Kasumi-1 (cell line): ENCODE results near the gene CSNK1E.
A peak's percentile ranks its signal among the peaks of the same experiment; 100 is the strongest.

Experiments used
- DNase-seq, 2 experiments: peaks; one replicate each; lab custom pipeline; 2025; lab: John Stamatoyannopoulos, UW

The CSNK1E gene

DNA sequence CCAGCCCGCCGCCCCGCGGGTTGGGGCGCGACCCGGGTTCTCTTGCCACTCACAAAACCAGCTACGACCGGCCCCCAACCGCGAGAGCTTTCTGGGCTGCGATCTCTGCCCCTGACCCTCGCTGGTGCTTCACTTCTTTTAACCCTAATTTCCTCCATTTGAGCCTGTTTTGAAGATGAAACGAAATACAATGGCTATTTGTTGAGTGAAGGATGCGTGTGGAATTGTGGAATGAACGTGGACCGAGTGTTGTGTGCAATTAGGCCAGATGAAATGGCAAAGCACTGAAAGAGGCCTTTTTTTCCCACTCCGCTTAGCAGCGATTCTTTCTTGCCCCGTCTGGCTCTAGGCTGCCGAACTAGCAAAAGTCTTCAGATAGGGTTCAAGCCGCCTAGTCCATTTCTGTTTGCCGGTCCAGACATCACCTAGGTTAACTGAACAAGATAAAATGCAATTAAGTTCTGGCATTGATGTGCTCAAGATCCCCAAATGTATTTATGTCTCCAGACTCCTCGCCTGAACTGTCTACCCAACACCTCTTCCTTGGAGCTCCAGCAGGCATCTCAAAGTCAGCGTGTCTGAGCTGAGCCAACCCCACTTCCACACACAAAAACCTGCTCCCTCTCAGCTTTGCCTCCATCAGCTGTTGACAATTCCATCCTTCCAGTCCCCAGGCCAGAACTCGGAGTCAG, 44.0 kb downstream of the CSNK1E start:
- DNase-seq = peak in 1 of 2 experiments; percentile 32

- peak; percentile 50 to 61 for DNase-seq
These were observed 44.7 kb downstream of the CSNK1E start, which contains the start of gene TMEM184B for GRCh38 chr22:38272373-38273134. TMEM184B (minus strand) TSS chr22:38273010; CDS start chr22:38247961, 25,049 bp downstream.

DNA sequence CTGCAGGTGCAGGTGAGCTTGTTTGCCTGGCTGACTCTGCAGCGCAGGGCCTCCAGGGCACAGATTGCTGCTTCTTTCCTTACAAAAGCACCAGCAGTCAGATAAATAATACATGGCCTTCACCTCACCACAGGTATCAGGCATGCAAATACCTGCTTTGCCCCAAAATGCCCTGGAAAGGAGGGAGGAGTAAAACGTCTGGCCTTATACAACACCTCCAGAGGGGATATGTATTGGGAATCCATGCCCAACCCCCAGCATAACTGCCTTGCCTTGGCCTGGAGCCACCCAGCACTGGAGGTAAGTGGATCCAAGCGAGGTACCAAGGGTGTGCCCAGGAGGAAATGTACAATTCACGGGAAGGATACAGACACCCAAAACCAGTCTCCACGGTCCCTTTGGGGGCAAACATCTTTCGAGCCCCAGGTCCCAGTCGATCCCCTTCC, 45.3 kb downstream of the CSNK1E start:
- no peak for DNase-seq

DNA sequence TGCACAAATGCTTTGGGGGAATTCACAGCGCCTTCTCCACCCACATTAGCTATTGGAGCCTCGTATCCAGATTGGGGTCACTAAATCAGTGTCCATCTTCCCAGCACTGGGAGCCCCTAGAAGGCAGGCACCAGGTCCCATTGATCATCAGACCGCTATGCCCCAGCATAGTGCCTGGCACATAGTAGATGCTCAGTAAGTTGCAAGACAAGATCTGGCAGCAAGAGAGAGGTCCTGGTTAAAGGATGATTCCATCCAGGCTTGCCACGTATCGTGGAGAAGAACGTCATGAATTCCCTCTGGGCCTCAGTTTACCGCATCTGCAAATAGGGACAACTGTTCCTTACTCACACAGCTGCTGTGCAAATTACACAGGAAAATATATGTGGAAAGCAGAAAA, 46.1 kb downstream of the CSNK1E start:
- DNase-seq = no peak

GRCh38 chr22:38270091-38270992, 46.9 kb downstream of the CSNK1E start:
- no peak for DNase-seq

DNA sequence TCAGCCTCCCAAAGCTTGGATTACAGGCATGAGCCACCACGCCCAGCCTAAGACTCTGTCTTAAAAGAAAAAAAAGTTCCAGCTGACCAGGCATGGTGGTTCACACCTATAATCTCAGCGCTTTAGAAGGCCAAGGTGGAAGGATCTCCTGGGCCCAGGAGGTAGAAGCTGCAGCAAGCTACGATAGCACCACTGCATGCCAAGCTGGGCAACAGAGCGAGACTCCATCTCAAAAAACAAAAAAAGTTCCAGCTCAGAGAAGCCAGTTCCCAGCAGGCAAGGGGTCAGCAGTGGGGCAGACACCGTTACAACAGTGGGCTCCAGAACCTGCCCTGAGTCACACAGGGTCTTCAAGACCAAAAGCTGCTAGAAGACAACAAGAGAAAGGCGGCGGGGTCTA, 47.8 kb downstream of the CSNK1E start:
- DNase-seq = no peak

- DNase-seq = peak; percentile 88 to 90
These were observed 50.1 kb downstream of the CSNK1E start for GRCh38 chr22:38267086-38267485.

DNA sequence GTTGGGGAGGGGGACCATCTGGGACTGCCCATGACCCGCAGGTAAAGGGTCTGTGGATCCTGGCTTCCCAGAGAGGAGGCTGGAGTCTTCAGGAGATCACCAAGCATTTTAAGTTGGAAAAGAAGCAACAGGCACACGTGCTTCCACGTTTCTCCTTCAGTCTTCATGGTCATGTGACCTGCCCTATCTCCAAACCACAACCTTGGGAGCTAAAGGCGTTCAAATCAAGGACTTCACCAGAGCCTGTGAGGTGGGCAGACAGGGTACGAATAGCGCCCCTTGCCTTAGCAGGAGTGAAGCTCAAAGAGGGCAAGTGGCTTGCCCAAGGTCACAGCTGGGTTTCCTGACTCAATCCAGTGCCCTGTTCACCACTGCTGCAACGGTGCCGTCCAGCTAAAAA, 51.1 kb downstream of the CSNK1E start:
- DNase-seq = peak; percentile 16 to 23

DNA sequence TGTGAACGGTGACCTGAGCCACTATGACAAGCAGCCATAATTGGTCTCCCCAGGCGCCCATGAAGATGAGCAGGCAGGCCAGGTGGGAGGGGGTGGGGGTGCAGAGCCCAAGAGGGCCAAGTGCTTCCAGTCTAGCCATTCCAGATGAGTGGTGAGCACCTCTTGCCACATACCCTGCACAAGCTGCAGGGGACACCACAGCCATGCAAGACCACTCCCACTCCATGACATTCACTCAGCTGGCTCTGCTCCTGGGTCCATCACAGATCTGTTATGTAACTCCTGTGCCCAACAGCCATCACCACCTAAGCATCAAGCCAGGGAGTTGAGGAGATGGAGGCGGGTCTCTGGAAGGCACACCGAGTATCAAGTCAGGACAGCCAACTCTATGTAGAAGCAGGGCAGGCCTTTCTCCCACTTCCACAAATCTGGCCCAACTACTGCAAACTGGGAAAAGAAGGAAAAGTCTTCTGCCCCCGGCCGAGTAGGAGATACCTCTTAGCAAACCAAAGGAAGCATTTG, 52.9 kb downstream of the CSNK1E start:
- DNase-seq = no peak

- DNase-seq = peak in 1 of 2 experiments; percentile 30
These were observed 55.0 kb downstream of the CSNK1E start for GRCh38 chr22:38262051-38262795.

- no peak for DNase-seq
These were observed 56.2 kb downstream of the CSNK1E start for GRCh38 chr22:38260761-38261681.

- no peak for DNase-seq
These were observed 57.9 kb downstream of the CSNK1E start for GRCh38 chr22:38259370-38259769.

GRCh38 chr22:38258895-38259294, 58.3 kb downstream of the CSNK1E start:
- no peak for DNase-seq

DNA sequence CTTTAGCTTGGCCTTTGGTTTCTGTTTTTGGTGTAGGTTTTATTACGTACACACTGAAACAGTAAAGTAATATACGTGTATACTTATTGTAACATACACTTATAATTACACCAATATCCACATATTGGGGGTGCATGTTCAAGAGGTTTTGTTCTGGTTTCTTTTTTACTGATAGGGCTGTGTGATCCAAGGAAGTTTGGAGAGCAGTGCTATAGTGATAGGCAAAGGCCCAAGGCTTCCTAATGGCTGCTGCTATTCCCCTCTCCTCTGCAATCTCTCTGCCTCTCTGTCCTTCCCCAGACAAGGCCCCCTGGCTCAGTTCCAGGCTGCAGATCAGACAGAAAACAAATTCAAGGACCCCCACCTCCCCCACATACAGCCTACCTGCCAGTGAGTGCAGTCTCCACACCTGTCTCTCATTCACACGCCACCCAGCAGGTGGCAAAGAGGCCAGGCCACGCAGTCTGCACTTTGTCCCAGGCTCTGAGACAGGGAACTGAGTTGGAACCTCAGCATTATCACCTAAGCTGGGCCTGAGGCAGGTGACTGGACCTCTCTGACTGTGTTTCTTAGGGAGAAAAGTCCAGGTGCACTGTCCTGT, 59.5 kb downstream of the CSNK1E start:
- no peak for DNase-seq

GRCh38 chr22:38257181-38257580, 60.1 kb downstream of the CSNK1E start:
- DNase-seq = no peak

DNA sequence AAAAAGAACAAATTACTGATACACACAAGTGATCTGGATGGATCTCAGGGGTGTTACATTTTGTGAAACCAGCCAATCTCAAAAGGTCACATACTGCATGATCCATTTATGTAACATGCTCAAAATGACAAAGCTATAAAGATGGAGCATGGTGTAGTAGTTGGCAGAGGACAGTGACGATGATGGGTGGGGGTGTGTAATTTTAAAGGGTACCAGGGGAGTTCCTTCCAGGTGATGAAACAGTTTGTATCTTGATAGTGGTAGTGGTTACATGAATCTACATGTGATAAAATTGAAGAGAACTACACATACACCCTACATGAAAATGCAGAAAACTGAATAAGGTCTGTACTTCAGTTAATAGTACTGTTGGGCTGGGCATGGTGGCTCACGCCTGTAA, 61.5 kb downstream of the CSNK1E start:
- DNase-seq = no peak

GRCh38 chr22:38251341-38251692, 65.9 kb downstream of the CSNK1E start:
- DNase-seq = no peak

DNA sequence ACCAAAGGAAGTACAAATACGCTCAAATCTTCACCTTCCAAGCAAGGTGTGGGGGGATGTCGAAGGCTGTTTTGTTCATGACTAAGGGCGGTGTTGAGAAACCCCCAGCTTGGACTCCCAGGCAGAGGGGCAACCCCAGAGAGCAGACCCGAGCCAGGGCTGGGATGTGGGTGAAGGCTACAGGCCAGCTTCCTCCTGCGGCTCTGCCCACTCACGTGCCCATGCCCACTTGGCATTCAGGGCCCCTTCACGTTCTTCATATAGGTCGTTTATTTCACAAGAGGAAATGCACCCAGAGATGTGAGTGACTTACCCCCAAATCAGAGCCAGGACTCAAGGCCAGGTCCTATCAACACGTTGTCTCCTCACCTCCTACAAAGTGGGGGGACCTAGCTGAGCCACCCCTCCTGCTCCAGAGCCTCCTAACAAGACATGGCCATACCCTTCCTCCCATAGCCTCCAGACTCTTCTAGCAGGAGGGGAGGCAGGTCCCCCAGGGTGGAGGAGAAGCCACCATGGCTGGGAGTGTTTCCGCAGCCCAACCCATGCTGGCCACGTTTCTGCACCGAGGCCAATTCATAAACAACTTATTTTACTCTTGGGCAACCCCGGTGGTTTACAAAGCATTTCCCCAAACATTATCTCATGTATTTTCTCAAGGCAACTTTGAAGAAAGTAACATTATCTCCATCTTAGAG, 66.4 kb downstream of the CSNK1E start:
- no peak for DNase-seq
